ENCODE measurements around the gene PRR22.

DNA sequence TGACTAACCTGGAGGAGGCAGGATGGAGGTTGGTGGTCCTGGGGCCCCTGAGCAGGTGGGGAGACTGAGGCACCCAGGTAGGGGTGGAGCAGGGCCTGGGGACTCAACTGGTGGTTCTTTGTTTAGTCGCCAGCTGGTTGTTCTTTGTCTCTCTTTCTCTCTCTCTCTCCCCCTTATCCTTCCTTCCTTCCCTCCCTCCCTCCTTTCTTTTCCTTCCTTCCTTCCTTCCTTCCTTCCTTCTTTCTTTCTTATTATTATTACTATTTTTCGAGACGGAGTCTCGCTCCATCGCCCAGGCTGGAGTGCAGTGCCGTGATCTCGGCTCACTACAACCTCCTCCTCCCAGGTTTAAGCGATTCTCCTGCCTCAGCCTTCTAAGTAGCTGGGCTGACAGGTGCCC lies 13.7 kb upstream of the PRR22 start:
- TF ChIP-seq, protein P1, sequence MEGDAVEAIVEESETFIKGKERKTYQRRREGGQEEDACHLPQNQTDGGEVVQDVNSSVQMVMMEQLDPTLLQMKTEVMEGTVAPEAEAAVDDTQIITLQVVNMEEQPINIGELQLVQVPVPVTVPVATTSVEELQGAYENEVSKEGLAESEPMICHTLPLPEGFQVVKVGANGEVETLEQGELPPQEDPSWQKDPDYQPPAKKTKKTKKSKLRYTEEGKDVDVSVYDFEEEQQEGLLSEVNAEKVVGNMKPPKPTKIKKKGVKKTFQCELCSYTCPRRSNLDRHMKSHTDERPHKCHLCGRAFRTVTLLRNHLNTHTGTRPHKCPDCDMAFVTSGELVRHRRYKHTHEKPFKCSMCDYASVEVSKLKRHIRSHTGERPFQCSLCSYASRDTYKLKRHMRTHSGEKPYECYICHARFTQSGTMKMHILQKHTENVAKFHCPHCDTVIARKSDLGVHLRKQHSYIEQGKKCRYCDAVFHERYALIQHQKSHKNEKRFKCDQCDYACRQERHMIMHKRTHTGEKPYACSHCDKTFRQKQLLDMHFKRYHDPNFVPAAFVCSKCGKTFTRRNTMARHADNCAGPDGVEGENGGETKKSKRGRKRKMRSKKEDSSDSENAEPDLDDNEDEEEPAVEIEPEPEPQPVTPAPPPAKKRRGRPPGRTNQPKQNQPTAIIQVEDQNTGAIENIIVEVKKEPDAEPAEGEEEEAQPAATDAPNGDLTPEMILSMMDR (IDR thresholded peaks at IDR 0.05; ENCODE audit: low read length), result no peak
- TF ChIP-seq EZH2 (optimal IDR thresholded peaks at IDR 0.05; ENCODE audit: low read depth, low read length) (no peak), EZH2phosphoT487 (IDR thresholded peaks at IDR 0.05; ENCODE audit: low read length) (no peak)
